ENCODE measurements around the gene SLC45A3. TPM values are rescaled to one million over a fixed set of nuclear protein-coding genes. Genes with fewer than 3 reads are reported as not detected.

SLC45A3 gene
- polyA plus RNA-seq, 1 donor from 2014 or later: 0.53 TPM

DNA sequence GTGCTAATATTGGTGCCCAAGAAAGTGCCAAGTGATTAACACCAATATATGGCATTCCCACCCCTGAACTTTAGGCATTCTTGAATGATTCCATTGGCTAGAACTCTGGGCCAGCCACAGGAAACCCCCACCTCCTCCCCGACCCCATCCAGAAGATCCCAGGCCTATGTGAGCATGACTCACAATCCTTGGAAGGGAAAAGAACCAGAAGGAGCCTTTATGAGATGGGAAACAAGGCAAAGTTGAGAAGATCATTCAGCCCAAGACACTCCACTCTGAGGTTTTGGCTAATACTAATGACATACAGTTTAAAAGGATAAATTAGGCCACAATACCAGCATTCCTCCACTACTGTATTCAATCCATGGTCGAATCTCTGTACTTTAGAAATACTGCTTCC lies 70.3 kb downstream of the SLC45A3 start:
- Histone ChIP-seq H3K4me3 (ENCODE audit: low read length) (no peak overlapping the region), H3K27ac (ENCODE audit: low read length) (peak overlapping the region; percentile 17)

More for the DNA sequence above, 70.3 kb downstream of the SLC45A3 start:
- Histone ChIP-seq H3K4me2 (ENCODE audit: low read length) (no peak overlapping the region), H3K9ac (ENCODE audit: low read length) (no peak overlapping the region), H4K20me1 (ENCODE audit: insufficient read depth) (no peaks in the 10 kb centered on the region), H3K79me2 (replicated peaks; ENCODE audit: insufficient read depth, low read length) (no peaks in the 10 kb centered on the region), H3K36me3 (ENCODE audit: insufficient read depth, low read length) (peaks cover 4% of the 10 kb centered on the region), H3F3A (ENCODE audit: insufficient read depth, low read length, poor library complexity, severe bottlenecking) (no peaks in the 10 kb centered on the region), H3K9me2 (ENCODE audit: insufficient read depth, low read length) (no peaks in the 10 kb centered on the region), H2AFZ (ENCODE audit: low read depth, low read length) (no peak overlapping the region), H3K9me3 (ENCODE audit: low read length) (no peaks in the 10 kb centered on the region), H3K27me3 (ENCODE audit: insufficient read depth, low read depth, low read length) (no peaks in the 10 kb centered on the region)
- TF ChIP-seq MXI1 (conservative IDR thresholded peaks at IDR 0.05; ENCODE audit: poor library complexity, severe bottlenecking): no peak
- no peak for TF ChIP-seq SMC3 (conservative IDR thresholded peaks at IDR 0.05; ENCODE audit: poor library complexity)
- no peak for TF ChIP-seq EZH2 (IDR thresholded peaks at IDR 0.05; ENCODE audit: borderline replicate concordance, insufficient read depth, low read length, poor library complexity, severe bottlenecking)
- TF ChIP-seq EP300 (conservative IDR thresholded peaks at IDR 0.05; ENCODE audit: poor library complexity, severe bottlenecking): no peak
- no peak for TF ChIP-seq TAF1 (IDR thresholded peaks at IDR 0.05; ENCODE audit: low read depth)
- no peak for TF ChIP-seq RAD21 (conservative IDR thresholded peaks at IDR 0.05)
- TF ChIP-seq POLR2AphosphoS5 (IDR thresholded peaks at IDR 0.05): no peak
- TF ChIP-seq, protein P1, sequence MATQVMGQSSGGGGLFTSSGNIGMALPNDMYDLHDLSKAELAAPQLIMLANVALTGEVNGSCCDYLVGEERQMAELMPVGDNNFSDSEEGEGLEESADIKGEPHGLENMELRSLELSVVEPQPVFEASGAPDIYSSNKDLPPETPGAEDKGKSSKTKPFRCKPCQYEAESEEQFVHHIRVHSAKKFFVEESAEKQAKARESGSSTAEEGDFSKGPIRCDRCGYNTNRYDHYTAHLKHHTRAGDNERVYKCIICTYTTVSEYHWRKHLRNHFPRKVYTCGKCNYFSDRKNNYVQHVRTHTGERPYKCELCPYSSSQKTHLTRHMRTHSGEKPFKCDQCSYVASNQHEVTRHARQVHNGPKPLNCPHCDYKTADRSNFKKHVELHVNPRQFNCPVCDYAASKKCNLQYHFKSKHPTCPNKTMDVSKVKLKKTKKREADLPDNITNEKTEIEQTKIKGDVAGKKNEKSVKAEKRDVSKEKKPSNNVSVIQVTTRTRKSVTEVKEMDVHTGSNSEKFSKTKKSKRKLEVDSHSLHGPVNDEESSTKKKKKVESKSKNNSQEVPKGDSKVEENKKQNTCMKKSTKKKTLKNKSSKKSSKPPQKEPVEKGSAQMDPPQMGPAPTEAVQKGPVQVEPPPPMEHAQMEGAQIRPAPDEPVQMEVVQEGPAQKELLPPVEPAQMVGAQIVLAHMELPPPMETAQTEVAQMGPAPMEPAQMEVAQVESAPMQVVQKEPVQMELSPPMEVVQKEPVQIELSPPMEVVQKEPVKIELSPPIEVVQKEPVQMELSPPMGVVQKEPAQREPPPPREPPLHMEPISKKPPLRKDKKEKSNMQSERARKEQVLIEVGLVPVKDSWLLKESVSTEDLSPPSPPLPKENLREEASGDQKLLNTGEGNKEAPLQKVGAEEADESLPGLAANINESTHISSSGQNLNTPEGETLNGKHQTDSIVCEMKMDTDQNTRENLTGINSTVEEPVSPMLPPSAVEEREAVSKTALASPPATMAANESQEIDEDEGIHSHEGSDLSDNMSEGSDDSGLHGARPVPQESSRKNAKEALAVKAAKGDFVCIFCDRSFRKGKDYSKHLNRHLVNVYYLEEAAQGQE (IDR thresholded peaks at IDR 0.05; ENCODE audit: borderline replicate concordance): no peak
- TF ChIP-seq, protein P2, sequence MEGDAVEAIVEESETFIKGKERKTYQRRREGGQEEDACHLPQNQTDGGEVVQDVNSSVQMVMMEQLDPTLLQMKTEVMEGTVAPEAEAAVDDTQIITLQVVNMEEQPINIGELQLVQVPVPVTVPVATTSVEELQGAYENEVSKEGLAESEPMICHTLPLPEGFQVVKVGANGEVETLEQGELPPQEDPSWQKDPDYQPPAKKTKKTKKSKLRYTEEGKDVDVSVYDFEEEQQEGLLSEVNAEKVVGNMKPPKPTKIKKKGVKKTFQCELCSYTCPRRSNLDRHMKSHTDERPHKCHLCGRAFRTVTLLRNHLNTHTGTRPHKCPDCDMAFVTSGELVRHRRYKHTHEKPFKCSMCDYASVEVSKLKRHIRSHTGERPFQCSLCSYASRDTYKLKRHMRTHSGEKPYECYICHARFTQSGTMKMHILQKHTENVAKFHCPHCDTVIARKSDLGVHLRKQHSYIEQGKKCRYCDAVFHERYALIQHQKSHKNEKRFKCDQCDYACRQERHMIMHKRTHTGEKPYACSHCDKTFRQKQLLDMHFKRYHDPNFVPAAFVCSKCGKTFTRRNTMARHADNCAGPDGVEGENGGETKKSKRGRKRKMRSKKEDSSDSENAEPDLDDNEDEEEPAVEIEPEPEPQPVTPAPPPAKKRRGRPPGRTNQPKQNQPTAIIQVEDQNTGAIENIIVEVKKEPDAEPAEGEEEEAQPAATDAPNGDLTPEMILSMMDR (IDR thresholded peaks at IDR 0.05; ENCODE audit: poor library complexity, severe bottlenecking): no peak

Small RNA genes lying within 50 kb of the gene (small RNA-seq; reads per million reads assigned to genes)
- gene RF00017: 0 reads per million in 3 experiments

Other genes starting within 250 kb of the SLC45A3 start
- 5.6 and 6.0 TPM in 2 replicates for gene BLACAT1, start 224.5 kb downstream of the SLC45A3 start, polyA plus RNA-seq
- not detected in 2 replicates for gene CDK18, start 175.8 kb downstream of the SLC45A3 start, polyA plus RNA-seq
- gene ELK4, start 48.5 kb downstream of the SLC45A3 start, polyA plus RNA-seq: 6.0 and 10.0 TPM in 2 replicates
- gene NUCKS1, start 69.7 kb upstream of the SLC45A3 start, polyA plus RNA-seq: 116 and 134 TPM in 2 replicates
- gene RAB29, start 95.0 kb upstream of the SLC45A3 start, polyA plus RNA-seq: 0.18 and 0.40 TPM in 2 replicates
- gene SLC41A1, start 132.7 kb upstream of the SLC45A3 start, polyA plus RNA-seq: 3.4 and 4.2 TPM in 2 replicates
- gene PM20D1, start 169.6 kb upstream of the SLC45A3 start, polyA plus RNA-seq: not detected in 2 replicates